ENCODE data around the gene ZNF791.
"Not testable (repeated sequence)": the region's sequence is repeated elsewhere in the genome, so short reads cannot be mapped to it uniquely, and the experiment has no call there.

Gene ZNF791

GRCh38 chr19:12628040-12629022, 17.6 kb downstream of the ZNF791 start:
- in situ Hi-C loops (cut with MboI; ENCODE audit: low sequenced_read_pairs), result no loop called here

GRCh38 chr19:12629215-12629614, 18.5 kb downstream of the ZNF791 start:
- in situ Hi-C loops (cut with MboI; ENCODE audit: low sequenced_read_pairs), result no loop called here

DNA sequence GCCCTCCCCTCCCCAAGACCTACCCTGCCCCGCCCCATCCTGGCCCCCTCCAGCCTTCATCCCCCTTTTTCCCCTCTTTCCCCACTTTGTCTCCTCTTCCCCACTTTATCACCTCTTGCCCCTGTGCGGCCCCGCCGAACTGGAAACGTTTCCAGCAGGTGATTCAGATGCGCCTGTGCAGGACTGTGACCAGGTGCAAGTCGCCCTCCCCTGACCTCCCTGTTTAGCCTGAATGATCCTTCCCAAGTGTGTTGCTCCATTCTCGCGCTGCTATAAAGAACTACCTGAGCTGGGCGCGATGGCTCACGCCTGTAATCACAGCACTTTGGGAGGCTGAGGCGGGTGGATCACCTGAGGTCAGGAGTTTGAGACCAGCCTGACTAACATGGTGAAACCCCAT, 25.9 kb downstream of the ZNF791 start:
- in situ Hi-C loops (cut with MboI; ENCODE audit: low sequenced_read_pairs), result no loop called here

DNA sequence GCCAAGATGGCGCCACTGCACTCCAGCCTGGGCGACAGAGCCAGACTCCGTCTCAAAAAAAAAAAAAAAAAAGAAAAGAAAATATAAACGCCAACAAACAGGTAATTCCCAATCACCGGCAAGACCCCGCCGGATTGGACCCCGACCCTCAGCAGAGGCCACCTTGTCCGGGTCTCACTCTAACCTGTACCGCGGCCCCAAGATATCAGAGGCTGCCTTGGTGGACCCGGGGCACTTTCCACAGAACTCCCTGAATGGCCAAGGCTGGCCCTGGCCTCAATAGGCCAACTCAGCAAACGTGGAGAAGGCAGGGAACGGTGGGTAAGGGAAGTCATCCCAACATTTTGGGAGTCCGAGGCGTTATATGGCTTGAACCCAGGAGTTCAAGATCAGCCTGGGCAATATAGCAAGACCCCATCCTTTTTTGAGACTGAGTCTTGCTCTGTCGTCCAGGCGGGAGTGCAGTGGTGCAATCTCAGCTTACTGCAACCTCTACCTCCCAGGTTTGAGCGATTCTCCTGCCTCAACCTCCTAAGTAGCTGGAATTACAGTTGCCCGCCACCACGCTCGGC, 28.0 kb downstream of the ZNF791 start:
- in situ Hi-C loops (cut with MboI; ENCODE audit: low sequenced_read_pairs), result no loop called here

DNA sequence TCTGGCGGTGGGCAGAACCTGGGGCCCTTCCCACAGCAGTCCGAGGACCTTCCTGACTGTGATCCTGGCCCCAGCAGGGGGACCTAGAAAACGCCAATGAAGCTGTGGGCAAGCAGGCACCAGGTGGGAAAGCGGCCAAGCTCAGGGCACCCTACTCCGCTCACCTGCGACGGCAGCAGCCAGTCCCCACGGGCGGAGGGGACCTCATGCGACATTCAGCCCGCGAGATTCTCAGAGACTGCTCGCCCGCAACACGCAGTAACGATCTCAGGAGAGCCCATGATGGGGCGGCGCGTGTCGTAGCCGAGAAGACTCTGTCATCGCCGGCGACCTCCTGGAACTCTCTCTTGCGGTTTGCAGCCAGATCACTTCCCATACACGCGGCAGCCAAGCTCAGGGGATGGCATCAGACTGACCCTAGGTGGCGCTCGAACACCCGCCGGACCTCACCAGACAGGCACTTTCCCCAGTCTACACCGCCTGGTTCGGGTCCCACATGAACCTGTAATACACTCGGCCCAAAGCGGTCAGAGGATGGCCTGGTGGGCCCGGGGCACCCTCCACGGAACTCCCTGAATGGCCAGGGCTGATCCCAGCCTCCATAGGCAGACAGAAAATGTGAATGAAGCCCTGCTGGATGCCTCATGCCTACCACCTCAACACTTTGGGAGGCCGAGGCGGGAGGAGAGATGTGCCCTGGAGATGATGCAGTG, 29.3 kb downstream of the ZNF791 start:
- in situ Hi-C loops (cut with MboI; ENCODE audit: low sequenced_read_pairs), result no loop called here

- in situ Hi-C loops (cut with MboI; ENCODE audit: low sequenced_read_pairs), result no loop called here
These were observed 30.7 kb downstream of the ZNF791 start for GRCh38 chr19:12641456-12641855.

DNA sequence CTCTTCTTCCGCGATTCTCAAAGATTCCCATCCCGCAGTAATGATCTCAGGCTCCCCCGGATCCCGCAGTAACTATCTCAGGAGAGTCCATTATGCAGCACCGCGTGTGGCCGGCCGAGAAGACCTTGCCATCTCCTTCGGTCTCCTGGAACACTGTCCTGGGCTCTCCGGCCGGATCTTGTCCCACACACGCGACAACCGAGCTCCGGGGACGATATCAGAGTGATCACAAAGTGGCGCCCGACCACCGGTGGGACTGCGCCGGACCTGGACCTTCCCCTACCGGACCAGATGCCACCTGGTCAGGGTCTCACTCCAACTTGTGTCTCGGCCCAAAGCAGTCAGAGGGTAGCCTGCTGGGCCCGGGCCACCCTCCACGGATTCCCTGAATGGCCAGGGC, 31.8 kb downstream of the ZNF791 start:
- in situ Hi-C loops (cut with MboI; ENCODE audit: low sequenced_read_pairs), result no loop called here

GRCh38 chr19:12643716-12644115, 33.0 kb downstream of the ZNF791 start:
- in situ Hi-C loops (cut with MboI; ENCODE audit: low sequenced_read_pairs), result not testable (repeated sequence)

DNA sequence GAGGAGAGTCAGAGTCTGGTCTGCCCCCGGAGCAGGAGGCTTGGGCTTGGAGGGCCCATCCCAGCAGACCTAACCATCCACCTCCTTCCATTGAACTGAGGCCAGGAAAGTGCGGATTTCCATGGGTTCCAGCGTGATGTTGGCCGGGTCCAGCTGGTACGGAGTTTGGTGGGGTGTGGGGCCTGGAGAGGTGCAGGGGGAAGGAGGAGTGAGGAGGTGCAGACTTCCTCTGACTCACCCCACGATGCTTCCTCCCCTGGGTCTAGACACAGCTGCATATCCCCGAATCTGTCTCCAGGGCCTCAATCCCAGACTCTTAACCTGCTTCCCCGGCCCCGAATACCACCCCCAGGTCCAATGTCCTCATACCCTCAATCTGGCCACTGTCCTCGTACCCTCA, 35.8 kb downstream of the ZNF791 start:
- in situ Hi-C loops (cut with MboI; ENCODE audit: low sequenced_read_pairs), result no loop called here

- in situ Hi-C loops (cut with MboI; ENCODE audit: low sequenced_read_pairs), result no loop called here
These were observed 36.3 kb downstream of the ZNF791 start for GRCh38 chr19:12647047-12647446.

GRCh38 chr19:12647490-12648071, 36.9 kb downstream of the ZNF791 start:
- in situ Hi-C loops (cut with MboI; ENCODE audit: low sequenced_read_pairs), result no loop called here

GRCh38 chr19:12648088-12648487, 37.4 kb downstream of the ZNF791 start:
- in situ Hi-C loops (cut with MboI; ENCODE audit: low sequenced_read_pairs), result no loop called here

DNA sequence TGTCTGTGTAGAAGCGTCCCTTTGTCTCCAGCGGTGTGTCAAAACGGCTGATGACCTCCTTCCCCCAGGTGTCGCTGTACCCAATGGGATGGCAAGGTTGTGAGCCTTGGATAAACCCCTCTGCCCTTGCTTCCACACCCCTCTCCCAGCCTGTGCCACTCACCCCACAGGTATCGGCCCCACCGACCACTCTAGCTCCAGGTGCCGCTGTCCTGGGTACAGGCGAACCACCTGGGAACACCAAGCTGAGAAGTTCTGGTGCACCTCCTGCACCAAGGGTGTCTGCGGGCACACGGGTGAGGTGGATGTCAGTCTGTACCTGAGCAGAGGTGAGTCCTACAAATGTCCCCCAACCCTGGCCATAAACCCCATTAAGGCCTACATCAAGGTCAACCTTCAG, 39.2 kb downstream of the ZNF791 start:
- in situ Hi-C loops (cut with MboI; ENCODE audit: low sequenced_read_pairs), result no loop called here

GRCh38 chr19:12652219-12652618, 41.5 kb downstream of the ZNF791 start:
- in situ Hi-C loops (cut with MboI; ENCODE audit: low sequenced_read_pairs), result no loop called here

- in situ Hi-C loops (cut with MboI; ENCODE audit: low sequenced_read_pairs), result no loop called here
These were observed 44.8 kb downstream of the ZNF791 start for GRCh38 chr19:12655546-12655945.

DNA sequence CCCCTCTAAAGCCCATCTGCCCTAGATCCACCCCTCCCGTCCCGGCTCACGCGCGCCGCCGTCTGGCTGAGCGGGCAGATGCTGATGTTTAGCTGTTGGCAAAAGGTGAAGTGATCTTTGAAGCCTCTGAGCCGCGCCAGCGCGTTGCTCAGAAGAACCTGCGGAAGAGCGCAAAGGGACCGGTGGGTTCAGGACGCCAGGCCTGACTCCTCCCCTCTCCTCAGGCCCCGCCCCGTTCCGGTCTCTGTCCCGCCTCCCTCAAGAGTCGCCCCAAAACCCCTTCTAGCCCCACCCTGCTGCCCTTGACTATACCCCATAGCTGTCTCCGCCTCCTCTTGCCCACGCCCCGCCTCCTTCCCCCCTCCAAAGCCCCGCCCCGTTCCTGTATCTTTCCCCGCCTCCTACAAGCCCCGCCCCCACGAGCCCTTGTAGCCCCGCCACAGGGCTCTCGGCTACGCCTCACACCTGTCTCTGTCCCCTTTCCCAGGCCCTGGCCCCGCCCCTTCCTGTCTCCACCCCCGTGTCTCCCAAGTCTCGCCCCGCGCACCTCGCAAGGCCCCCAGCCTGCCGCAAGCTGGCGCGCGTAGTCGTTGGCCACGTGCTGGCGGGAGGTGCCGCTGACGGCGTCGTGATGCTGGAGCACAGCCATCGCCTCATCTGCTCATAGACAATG, 46.3 kb downstream of the ZNF791 start:
- in situ Hi-C loops (cut with MboI; ENCODE audit: low sequenced_read_pairs), result no loop called here

DNA sequence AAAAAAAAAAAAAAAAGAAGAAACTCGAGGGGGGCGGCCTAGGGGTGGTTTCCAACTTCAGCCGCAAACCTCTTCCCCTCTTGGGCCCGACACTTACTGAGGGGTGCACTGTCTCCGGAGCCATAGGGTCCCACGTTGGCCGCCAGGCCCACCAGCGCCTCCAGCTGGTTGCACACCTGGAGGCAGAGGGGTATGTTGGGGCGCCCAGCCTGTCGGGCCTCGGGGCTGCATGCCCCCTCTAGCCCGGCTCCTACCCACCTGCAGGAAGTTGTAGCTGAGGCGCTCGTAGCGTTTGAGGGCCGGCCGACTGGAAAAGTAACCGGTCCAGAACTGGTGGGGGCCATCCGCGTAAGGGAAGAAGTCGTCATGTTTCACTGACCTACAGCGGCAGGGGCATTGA, 47.2 kb downstream of the ZNF791 start:
- in situ Hi-C loops (cut with MboI; ENCODE audit: low sequenced_read_pairs), result no loop called here

DNA sequence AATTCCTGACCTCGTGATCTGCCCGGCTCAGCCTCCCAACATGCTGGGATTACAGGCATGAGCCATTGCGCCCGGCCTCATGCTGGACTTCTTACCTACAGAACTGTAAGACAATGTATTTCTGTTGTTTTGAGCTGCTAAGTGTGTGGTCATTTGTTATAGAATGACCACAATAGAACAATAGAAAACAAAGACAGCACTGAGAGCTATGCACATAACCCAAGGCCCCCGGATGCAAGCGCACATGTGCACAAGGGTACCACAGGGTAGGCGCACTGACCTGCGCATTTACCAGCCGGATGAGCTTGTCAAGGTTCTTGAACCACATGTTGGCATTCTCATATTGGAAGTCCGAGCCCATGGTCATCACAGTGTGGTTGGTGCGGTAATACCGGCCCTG, 50.3 kb downstream of the ZNF791 start:
- in situ Hi-C loops (cut with MboI; ENCODE audit: low sequenced_read_pairs), result no loop called here

DNA sequence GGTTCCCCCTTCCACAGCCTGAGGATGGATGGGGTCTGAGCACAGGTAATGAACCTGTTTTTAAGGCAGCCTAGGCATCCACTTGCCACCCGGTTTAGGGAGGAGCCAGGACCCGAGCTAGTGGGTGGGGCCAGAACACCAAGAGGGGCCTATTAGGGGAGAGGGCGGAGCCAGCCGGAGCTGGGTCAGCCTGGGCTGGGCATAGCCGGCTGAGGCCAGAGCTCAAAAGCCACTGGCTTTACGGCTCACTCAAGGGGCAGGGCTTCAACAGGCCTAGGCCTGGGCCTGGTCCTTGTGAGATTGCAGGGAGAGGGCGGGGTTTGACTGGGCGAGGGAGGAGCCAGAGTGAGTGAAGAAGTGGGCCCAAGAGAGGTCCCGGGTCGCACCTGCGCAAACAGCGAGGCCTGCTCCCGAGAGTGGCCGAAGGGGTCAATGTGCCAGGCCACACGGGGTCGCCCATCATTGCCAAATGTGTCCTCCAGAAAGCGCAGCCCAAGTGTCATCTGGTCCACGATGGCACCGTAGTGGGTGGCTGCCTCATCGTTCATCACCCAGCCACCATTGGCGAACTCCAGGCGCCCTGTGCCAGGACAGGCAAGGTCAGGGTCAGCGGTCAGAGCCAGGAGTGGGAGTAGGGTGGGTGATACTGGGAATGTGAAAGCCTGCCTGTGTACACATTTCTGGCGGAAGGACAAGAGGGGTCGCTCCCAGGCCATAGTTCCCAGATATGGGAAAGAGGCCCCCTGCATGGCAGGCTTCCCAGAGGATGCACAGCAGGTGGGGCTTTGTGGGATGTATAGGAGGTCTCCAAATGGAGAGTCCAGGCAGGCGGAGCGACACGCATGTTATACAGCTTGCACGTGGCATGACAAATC, 53.9 kb downstream of the ZNF791 start:
- in situ Hi-C loops (cut with MboI; ENCODE audit: low sequenced_read_pairs), result no loop called here

DNA sequence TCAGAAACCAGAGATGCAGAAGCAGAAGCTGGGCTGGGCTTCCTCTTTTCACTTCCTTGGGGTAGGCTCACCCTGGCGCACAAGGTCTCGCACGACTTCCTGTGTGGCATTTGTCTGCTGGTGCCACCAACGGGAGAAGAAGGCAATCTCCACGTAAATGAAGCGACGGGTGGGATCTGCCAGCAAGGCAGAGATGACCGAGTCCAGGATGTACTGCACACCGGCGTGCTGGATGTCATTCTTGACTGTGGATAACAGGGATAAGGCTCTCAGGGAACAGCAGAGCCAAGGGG, 54.5 kb downstream of the ZNF791 start:
- in situ Hi-C loops (cut with MboI; ENCODE audit: low sequenced_read_pairs), result no loop called here
